GM12891 (cell line): Measurements from ENCODE around the gene CASTOR1.

ENCODE experiments used
- DNase-seq: peaks from one replicate; pipeline ENCODE4 v3.0.0; 2011; ENCODE audit warnings: low spot score; ENCODE audit not compliant: insufficient read length
- FAIRE-seq: peaks from 2 replicates; lab custom pipeline; 2011; peaks lifted over from hg19 to GRCh38; lab: Jason Lieb, UNC
- PAX5 ChIP-seq: IDR thresholded peaks from 2 replicates; pipeline ENCODE4 v1.6.1; 2011; ENCODE audit warnings: low read length, moderate library complexity, mild to moderate bottlenecking; ENCODE audit not compliant: insufficient read depth, severe bottlenecking
- POLR2A ChIP-seq: IDR thresholded peaks from 2 replicates; pipeline ENCODE4 v1.6.1; 2011; ENCODE audit warnings: low read depth, low read length, control low read depth
- POLR2AphosphoS5 ChIP-seq: IDR thresholded peaks from 2 replicates; pipeline ENCODE4 v1.6.1; 2011; ENCODE audit warnings: low read depth, low read length, control low read depth
- POU2F2 ChIP-seq: IDR thresholded peaks from 2 replicates; pipeline ENCODE4 v1.6.1; 2011; ENCODE audit warnings: low read depth, mild to moderate bottlenecking, control low read depth, low read length, moderate library complexity
- SPI1 ChIP-seq: IDR thresholded peaks from 2 replicates; pipeline ENCODE4 v1.6.1; 2011; ENCODE audit warnings: low read depth, low read length, control low read depth
- TAF1 ChIP-seq: IDR thresholded peaks from 2 replicates; pipeline ENCODE4 v1.6.1; 2011; ENCODE audit warnings: low read depth, low read length, control low read depth

The CASTOR1 gene

DNA sequence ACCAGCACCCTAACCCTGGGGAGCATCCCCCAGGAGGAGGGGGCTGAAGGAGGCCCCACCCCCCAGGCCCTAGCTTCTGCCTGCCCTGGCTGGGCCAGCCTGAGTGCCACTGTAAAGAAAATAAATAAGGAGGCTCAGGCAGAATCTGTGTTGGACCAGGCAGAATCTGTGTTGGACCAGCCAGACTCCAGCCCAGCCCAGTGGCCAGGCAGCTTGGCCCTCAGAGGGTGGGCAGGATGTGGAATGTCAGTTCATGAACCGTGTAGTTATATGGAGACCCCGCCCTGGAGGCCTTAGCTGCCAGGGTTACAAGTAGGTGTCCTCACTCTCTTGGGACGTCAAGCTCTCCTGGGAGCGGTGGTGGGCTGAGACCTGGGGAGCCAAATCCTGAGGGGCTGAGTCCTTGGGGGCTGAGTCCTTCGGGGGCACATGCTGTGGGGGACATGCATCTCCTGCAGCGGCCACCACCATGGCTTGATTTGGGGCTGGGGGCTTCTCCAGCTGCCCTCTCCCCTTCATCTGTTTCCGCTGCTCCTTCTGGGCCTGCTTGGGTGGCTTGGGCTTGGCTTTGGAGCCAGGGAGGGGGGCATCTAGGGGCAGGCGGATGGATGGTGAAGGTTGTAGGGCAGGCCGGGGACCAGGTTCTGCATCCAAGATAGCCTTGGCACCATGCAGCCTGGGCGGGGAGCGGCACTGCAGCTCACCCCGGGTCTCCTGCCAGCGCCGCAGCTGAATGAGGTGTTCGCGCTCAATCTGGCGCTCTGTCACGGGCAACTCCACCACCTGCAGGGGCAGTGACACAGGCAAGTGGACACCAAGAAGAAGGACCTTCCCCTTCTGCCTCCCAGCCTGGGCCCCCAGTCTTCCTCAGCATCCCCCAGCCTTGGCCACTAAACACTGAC lies 3.0 kb upstream of the CASTOR1 start:
- TF ChIP-seq POLR2A (no peak), PAX5 (no peak), POLR2AphosphoS5 (no peak), TAF1 (no peak), SPI1 (no peak), POU2F2 (no peak)
- DNase-seq: no peak
- no peak for FAIRE-seq

DNA sequence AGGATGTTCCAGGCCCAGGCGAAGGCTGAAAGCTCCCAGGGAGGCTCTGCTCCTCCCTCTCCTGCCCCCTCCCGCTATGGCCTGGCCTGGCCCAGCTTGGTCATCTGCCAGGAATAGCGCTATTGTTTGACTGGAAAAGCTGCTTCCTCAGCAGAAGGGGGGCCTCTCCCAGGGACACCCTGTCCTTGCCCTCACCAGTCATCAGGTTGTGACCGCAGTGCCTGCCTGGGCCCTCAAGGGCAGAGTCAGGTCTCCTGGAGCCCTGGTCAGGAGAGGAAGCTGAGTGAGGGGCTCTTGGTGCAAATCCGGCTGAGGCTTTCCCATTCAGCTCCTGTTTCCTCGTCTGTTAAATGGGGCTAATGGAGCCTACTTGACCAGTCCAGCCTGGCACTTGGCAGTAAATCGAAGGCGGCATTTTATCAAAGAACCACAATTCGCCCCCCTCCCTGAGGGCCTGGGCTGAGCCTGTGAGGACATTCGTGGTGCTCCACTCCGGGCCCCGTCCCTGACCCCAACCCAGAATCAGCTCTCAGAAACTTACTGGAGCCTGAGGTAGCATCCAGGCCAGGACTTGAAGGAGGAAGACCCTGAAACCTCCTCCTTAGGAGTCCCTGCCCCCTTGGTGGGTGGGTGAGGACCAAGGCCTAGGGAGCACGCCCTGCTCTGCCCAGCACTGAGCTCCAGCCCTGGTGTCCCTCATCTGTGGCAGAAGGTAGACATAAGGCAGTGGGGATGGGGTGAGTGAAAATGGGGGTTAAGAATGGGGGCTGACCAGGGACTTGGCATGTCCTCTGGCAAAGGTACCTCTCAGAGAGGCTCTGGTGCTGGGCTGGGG lies 2.0 kb upstream of the CASTOR1 start:
- no peak for DNase-seq
- TF ChIP-seq PAX5: no peak
- no peak for TF ChIP-seq SPI1
- TF ChIP-seq POLR2AphosphoS5: no peak
- no peak for FAIRE-seq

DNA sequence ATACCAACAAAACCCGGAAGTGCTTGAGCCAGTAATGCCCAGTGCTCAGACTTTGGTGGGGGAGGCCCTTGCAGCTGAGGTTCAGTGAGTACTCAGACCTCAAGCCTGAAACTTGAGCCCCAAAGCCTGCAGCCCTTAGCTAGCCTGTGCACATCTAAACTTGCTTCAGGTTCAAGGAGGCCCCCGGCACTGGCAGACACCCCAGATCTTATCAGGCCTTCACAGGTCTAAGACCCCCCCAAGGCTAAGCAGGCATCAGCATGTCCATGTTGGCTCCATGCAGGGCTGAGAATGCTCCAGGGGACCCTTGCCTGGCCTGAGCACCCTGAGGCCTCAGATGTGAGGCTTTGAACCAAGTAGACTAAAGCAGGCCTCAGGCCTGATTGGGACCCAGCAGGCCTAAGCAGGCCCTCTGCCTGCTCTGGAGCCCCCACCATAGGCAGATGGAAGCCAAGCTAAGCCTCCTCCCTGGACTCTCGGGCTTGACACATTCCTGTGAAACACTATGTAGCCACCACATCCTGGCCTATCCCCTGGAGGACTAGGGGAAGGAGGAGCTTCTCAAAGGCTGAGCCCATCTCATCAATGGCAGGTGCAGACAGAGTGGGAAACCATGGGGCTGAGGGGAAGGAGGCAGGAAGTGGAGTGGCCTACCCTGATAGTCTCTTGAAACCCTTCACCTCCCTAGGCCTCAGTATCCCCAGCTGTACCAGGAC lies 1.2 kb upstream of the CASTOR1 start:
- no peak for DNase-seq
- FAIRE-seq: peak; percentile 72
- 0 out of 2 replicates have a peak, but pooled peaks have one; percentile 36 for TF ChIP-seq TAF1
- no peak for TF ChIP-seq POLR2AphosphoS5
- no peak; the same call in 1 of the 2 replicates for TF ChIP-seq SPI1

DNA sequence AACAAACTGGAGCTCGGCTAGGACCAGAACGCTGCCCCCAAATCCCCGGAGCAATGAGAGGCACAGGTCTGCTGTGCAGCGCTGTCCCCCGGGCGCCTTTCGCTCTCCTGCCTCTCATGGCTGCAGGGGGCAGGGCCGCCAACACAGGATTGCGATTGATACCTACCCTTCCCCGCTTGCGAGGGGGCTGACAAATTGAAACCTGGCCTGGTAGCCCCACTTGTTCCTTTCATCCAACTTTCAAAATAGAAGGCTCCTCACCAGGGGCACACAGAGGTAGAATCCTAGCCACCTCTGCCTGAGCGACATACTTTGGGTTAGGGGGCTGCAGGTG lies 642 bp upstream of the CASTOR1 start:
- no peak for FAIRE-seq
- no peak for DNase-seq
- no peak for TF ChIP-seq TAF1
- TF ChIP-seq POU2F2: no peak
- peak; percentile 24; the same call in 1 of the 2 replicates for TF ChIP-seq POLR2AphosphoS5
- no peak for TF ChIP-seq SPI1
- TF ChIP-seq POLR2A: no peak
- no peak for TF ChIP-seq PAX5

DNA sequence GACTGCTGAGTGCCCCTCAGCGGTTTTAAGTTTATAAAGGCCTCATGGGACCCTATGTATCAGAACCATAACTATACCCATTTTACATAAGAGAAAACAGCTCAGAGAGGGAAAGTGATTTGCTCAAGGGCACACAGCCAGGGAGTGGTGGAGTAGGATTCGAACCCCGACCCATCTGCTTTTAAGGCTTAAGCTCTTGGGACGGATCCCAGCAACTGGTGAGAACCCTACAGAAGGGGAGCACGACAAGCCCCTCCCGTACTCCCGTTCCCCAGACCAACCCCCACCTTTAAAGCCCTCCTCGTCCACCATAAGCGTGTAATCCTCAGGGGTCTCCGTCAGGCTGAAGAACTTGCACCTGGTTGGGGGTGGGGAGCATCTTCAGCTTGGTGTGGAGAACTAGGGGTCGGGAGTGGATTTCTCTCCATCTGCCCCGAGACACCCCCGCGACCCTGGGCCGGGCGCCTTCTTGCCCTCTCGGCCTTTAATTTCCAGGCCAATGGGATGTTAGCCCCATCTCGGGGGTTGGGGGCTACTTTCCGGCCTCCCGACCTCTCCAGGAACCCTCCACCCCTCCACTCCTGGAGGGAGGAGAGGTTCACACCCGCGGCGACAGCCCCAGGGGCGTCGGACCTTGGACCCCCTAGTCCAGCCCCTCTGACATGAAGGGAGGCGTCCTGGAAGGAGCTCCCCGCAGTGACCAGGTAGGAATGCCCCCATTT lies 725 bp downstream of the CASTOR1 start:
- DNase-seq (no peak), FAIRE-seq (no peak)
- no peak for TF ChIP-seq PAX5
- no peak for TF ChIP-seq POU2F2
- no peak for TF ChIP-seq TAF1
- TF ChIP-seq SPI1: no peak
- TF ChIP-seq POLR2A: no peak
- no peak for TF ChIP-seq POLR2AphosphoS5

DNA sequence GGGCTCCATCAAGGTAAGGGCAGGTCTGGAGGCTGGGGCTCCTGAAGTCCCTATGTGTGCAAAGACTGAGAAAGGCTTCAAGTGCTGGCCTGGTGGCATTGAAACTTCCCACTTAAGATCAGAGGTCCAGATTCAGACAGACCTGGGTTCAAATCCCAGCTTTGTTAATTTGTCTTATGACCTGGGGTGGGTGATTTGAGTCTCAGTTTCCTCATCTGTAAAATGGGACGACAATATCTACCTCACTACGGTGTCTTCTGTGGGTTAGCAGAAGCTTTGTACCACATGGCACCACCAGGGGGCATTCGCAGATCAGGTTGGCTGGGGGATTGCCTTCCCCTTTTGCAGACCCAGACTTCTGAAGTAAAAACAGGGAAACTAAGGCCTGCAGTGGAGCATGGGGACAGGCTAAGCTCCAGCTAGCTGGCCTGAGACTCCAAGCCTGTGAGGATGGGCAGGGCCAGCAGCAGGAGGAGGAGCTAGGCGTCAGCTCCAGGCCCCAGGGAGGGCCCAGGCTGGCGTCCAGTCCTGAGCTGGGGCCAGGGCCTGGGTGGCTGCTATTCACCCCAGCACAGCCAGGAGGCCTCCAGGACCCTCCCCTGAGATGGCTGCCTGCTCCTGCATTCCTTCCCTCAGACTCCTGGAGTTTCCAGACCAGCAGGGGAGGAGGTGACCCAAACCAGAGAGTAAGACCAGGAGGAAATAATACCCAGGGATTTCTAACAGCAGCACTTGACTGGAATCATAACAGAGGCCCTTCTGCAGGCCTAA lies 1.5 kb downstream of the CASTOR1 start:
- TF ChIP-seq TAF1 (no peak), POU2F2 (0 out of 2 replicates have a peak, but pooled peaks have one; percentile 28), PAX5 (no peak), POLR2A (no peak), SPI1 (peak; percentile 78), POLR2AphosphoS5 (no peak)
- DNase-seq (peak; percentile 71), FAIRE-seq (peak; percentile 96)

DNA sequence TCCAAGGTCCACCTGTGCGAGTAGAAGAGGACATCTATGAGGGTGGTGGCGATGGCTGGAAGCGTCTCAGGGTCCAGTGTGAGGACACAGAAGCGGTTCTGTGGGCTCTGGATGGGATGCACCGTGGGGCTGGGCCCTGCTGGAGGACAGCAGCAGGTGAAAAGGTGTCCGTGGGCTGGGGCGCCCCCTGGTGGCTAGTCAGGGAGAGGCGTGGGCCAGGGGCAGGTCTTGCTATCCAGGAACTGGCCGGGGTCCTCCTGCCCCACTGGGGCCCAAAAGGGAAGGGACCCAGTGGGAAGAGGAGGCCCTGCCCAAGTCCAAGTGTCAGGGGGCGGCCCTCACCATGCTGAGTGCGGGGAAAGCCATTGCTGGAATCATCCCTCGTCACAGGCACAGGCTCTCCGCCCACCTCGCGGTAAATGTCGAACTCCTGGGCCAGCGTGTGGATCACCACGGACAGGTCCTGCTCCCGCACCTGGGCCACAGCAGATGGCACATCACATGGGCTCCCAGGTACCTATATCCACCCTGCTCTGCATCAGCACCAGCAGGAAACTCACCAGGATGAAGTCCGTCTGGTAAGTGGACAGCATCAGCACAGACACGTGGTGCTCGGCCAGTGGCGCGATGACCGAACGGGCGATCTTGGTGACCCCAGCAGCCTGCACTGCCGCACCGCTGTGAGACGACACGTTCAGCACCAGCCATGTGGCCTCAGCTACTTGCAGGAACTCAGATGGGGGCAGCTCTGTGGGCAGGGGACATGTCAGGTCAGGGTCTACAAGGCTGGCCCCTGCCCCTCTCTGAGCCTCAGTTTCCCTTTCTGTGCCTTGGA lies 2.3 kb downstream of the CASTOR1 start:
- DNase-seq: peak; percentile 80
- peak; percentile 78 for FAIRE-seq
- no peak for TF ChIP-seq PAX5
- TF ChIP-seq POLR2AphosphoS5: no peak
- no peak for TF ChIP-seq TAF1
- no peak for TF ChIP-seq SPI1
- TF ChIP-seq POLR2A: no peak
- TF ChIP-seq POU2F2: no peak
